Measurements from ENCODE around the gene AARSD1. TPM values are rescaled to one million over a fixed set of nuclear protein-coding genes. Genes with fewer than 3 reads are reported as not detected.

Gene AARSD1
- total RNA-seq, 1 experiment from 2014 or later: 23.5 TPM

- no peaks in the 10 kb centered on the region for H3K9me3 ChIP-seq (ENCODE audit: control insufficient read depth, insufficient read depth, low read depth, low read length)
- peaks cover 5% of the 10 kb centered on the region for H3K36me3 ChIP-seq (ENCODE audit: control insufficient read depth, insufficient read depth, low read length)
- ChIA-PET CTCF (interaction anchor here (0.7 kb wide), 1 partner anchor 56 kb away, joined by 4 read pairs; no protein-coding TSS in a partner anchor), POLR2A (interaction anchor here (1.2 kb wide), 1 partner anchor 13 kb away, joined by 9 read pairs; the partner anchor contains the start of gene RPL27)
- no TSS peak for BruUV-seq (replicated peaks)
- H3K27me3 ChIP-seq (ENCODE audit: control insufficient read depth, insufficient read depth, low read length): no peaks in the 10 kb centered on the region
- H3K4me1 ChIP-seq (ENCODE audit: control insufficient read depth, insufficient read depth, low read length): peaks cover 20% of the 10 kb centered on the region
- TF ChIP-seq POLR2AphosphoS5 (IDR thresholded peaks at IDR 0.05; ENCODE audit: low read depth, low read length): no peak
- no peak for TF ChIP-seq SIN3A (IDR thresholded peaks at IDR 0.05; ENCODE audit: borderline replicate concordance, insufficient read depth, low read depth, low read length)
- no peak for TF ChIP-seq TCF7L2 (IDR thresholded peaks at IDR 0.05; ENCODE audit: low read depth, low read length)
- TF ChIP-seq REST (IDR thresholded peaks at IDR 0.05; ENCODE audit: insufficient read depth in 1 of 2, low read depth in 2 of 2, low read length in 1 of 2): no peak
- TF ChIP-seq, protein P1, sequence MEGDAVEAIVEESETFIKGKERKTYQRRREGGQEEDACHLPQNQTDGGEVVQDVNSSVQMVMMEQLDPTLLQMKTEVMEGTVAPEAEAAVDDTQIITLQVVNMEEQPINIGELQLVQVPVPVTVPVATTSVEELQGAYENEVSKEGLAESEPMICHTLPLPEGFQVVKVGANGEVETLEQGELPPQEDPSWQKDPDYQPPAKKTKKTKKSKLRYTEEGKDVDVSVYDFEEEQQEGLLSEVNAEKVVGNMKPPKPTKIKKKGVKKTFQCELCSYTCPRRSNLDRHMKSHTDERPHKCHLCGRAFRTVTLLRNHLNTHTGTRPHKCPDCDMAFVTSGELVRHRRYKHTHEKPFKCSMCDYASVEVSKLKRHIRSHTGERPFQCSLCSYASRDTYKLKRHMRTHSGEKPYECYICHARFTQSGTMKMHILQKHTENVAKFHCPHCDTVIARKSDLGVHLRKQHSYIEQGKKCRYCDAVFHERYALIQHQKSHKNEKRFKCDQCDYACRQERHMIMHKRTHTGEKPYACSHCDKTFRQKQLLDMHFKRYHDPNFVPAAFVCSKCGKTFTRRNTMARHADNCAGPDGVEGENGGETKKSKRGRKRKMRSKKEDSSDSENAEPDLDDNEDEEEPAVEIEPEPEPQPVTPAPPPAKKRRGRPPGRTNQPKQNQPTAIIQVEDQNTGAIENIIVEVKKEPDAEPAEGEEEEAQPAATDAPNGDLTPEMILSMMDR (IDR thresholded peaks at IDR 0.05): no peak
- ATAC-seq: no peak
- DNase-seq (ENCODE audit: low read depth, low spot score): no peak
- no peak overlapping the region for H3K27ac ChIP-seq (ENCODE audit: low read length)
- intact Hi-C loops (cut with micrococcal nuclease; ENCODE audit: unreplicated experiment): no loop called here
- H3K4me3 ChIP-seq (ENCODE audit: low read depth in 2 of 2, low read length in 2 of 2): no peak overlapping the region
- in situ Hi-C loops (cut with HindIII; ENCODE audit: low pct_unique_long_range_greater_than_20kb, low sequenced_read_pairs): no loop called here
Measured at GRCh38 chr17:42985225-42985624, 21.0 kb upstream of the AARSD1 start.

GRCh38 chr17:42982266-42982665, 18.0 kb upstream of the AARSD1 start:
- Histone ChIP-seq H3K4me3 (ENCODE audit: low read depth in 2 of 2, low read length in 2 of 2) (peak overlapping the region in 1 of 2 experiments; percentile 68; a peak in 2 of 4 replicates), H3K9me3 (ENCODE audit: control insufficient read depth, insufficient read depth, low read depth, low read length) (no peaks in the 10 kb centered on the region), H3K27ac (ENCODE audit: low read length) (no peak overlapping the region), H3K4me1 (ENCODE audit: control insufficient read depth, insufficient read depth, low read length) (peaks cover 14% of the 10 kb centered on the region; the same call in 1 of the 2 replicates), H3K27me3 (ENCODE audit: control insufficient read depth, insufficient read depth, low read length) (no peaks in the 10 kb centered on the region), H3K36me3 (ENCODE audit: control insufficient read depth, insufficient read depth, low read length) (no peaks in the 10 kb centered on the region; the same call in none of the 2 replicates)
- no peak for DNase-seq (ENCODE audit: low read depth, low spot score)
- BruUV-seq (replicated peaks): no TSS peak
- in situ Hi-C loops (cut with HindIII; ENCODE audit: low pct_unique_long_range_greater_than_20kb, low sequenced_read_pairs): no loop called here
- POLR2A ChIA-PET: interaction anchor here (0.7 kb wide), 1 partner anchor 93 kb away, joined by 7 read pairs; no protein-coding TSS in a partner anchor
- TF ChIP-seq, protein P1 (IDR thresholded peaks at IDR 0.05): no peak
- TF ChIP-seq REST (IDR thresholded peaks at IDR 0.05; ENCODE audit: insufficient read depth in 1 of 2, low read depth in 2 of 2, low read length in 1 of 2) (no peak), POLR2AphosphoS5 (IDR thresholded peaks at IDR 0.05; ENCODE audit: low read depth, low read length) (no peak), SIN3A (IDR thresholded peaks at IDR 0.05; ENCODE audit: borderline replicate concordance, insufficient read depth, low read depth, low read length) (no peak), TCF7L2 (IDR thresholded peaks at IDR 0.05; ENCODE audit: low read depth, low read length) (no peak)
- ATAC-seq: no peak
- CTCF ChIA-PET: no interaction called here
- intact Hi-C loops (cut with micrococcal nuclease; ENCODE audit: unreplicated experiment): no loop called here

All from Panc1 (cell line).